ENCODE data around the gene SH3TC2. TPM values are rescaled to one million over a fixed set of nuclear protein-coding genes. Genes with fewer than 3 reads are reported as not detected.

The SH3TC2 gene
- total RNA-seq, 2 donors from 2014 or later, result 0.27 to 0.75 TPM

DNA sequence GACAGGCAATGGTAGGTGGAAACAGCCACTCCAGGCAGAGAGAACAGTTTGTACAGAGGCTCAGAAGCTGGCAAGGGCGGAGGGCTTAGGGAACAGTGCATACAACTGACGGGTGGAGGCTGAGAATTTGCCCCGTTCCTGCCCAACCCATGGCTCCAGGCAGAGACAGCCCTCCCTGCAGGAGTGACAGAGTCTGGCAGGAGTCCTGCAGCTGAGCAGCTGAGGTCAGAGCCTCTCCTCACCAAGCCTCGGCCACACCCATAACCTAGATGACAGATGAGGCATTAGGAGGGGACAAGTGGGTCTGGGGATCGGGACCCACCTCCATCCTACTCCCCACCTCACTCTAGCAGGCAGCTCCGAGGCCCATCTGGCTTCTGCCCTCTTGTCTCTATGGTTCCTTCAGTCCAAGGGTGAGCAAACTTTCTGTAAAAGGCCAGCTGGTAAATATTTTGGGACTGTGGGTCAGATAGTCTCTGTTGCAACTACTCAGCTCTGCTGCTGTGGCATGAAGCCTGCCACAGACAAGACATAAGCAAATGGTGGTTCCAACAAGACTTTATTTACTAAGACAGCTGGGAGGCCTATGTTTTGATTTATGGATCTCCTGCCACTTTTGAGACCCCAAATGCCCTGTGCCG lies 83.7 kb downstream of the SH3TC2 start:
- no peak overlapping the region for H3K4me3 Mint-ChIP-seq
- H3K9ac ChIP-seq (ENCODE audit: extremely low read depth, low read length, poor library complexity, severe bottlenecking), result no peak overlapping the region
- no peak overlapping the region for H3K4me3 ChIP-seq (ENCODE audit: low read length)
- no peaks in the 10 kb centered on the region for H3K27me3 ChIP-seq (ENCODE audit: control insufficient read depth, insufficient read depth, low read length, poor library complexity, severe bottlenecking)
- peaks cover 7% of the 10 kb centered on the region for H3K4me1 Mint-ChIP-seq
- no peak for DNase-seq
- no peak overlapping the region for H3K27ac Mint-ChIP-seq
- H3K27me3 Mint-ChIP-seq (ENCODE audit: insufficient read depth), result peaks cover 18% of the 10 kb centered on the region
- no peaks in the 10 kb centered on the region for H3K9me3 Mint-ChIP-seq
- WGBS, 2 experiments (ENCODE audit: insufficient coverage in 1 of 2, insufficient read length in 1 of 2), result 90 to 94% methylated on average over 3 to 6 of the region's 7 CpGs
- no peaks in the 10 kb centered on the region for H3K9me3 ChIP-seq (ENCODE audit: control insufficient read depth, low read length)
- no peak overlapping the region for H3K27ac ChIP-seq (ENCODE audit: low read depth, low read length)
- no peaks in the 10 kb centered on the region for H3K36me3 Mint-ChIP-seq (ENCODE audit: low read depth)
- no peaks in the 10 kb centered on the region for H3K4me1 ChIP-seq (ENCODE audit: control insufficient read depth, insufficient read depth, low read length)
- H3K36me3 ChIP-seq (ENCODE audit: control insufficient read depth, insufficient read depth, low read length), result no peaks in the 10 kb centered on the region
- TF ChIP-seq, protein P1, sequence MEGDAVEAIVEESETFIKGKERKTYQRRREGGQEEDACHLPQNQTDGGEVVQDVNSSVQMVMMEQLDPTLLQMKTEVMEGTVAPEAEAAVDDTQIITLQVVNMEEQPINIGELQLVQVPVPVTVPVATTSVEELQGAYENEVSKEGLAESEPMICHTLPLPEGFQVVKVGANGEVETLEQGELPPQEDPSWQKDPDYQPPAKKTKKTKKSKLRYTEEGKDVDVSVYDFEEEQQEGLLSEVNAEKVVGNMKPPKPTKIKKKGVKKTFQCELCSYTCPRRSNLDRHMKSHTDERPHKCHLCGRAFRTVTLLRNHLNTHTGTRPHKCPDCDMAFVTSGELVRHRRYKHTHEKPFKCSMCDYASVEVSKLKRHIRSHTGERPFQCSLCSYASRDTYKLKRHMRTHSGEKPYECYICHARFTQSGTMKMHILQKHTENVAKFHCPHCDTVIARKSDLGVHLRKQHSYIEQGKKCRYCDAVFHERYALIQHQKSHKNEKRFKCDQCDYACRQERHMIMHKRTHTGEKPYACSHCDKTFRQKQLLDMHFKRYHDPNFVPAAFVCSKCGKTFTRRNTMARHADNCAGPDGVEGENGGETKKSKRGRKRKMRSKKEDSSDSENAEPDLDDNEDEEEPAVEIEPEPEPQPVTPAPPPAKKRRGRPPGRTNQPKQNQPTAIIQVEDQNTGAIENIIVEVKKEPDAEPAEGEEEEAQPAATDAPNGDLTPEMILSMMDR (conservative IDR thresholded peaks at IDR 0.05), result no peak

DNA sequence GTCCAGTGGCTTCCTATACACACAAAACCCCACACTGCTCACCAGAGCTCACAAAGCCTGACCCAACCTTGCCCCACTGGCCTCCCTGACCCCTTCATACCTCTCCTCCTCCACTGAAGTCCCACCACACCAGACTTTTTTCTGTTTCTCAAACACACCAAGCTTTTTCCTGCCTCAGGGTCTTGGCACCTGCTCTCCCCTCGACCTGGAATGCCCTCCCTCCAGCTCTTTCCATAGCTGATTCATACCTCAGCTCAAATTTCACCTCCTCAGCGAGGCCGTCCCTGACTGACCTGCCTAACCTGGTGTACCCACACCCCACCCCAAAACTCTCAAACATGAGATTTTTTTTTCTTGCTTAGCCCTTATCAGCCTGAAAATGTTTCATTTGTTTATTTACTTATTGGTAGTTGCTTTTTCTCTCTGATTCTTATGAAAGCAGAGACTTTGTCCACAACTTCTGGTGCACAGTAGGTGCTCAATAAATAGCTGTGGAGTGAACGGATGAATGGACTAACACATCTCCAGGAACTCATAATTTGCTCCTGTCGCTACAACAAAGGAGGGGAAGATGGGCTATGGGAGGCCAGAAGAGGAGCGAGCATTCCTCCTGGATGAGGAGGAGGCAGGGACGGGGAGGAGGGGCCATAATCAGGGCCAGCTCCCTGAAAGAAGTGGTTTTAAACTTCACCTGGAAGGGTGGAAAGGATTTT lies 84.3 kb downstream of the SH3TC2 start:
- Histone ChIP-seq H3K4me3 (ENCODE audit: low read length) (no peak overlapping the region), H3K4me1 (ENCODE audit: control insufficient read depth, insufficient read depth, low read length) (no peaks in the 10 kb centered on the region), H3K27ac (ENCODE audit: low read depth, low read length) (no peak overlapping the region), H3K9me3 (ENCODE audit: control insufficient read depth, low read length) (no peaks in the 10 kb centered on the region), H3K27me3 (ENCODE audit: control insufficient read depth, insufficient read depth, low read length, poor library complexity, severe bottlenecking) (peaks cover 5% of the 10 kb centered on the region), H3K36me3 (ENCODE audit: control insufficient read depth, insufficient read depth, low read length) (no peaks in the 10 kb centered on the region), H3K9ac (ENCODE audit: extremely low read depth, low read length, poor library complexity, severe bottlenecking) (no peak overlapping the region)
- Mint-ChIP-seq H3K36me3 (ENCODE audit: low read depth) (no peaks in the 10 kb centered on the region), H3K4me3 (no peak overlapping the region), H3K27ac (no peak overlapping the region), H3K4me1 (peaks cover 7% of the 10 kb centered on the region), H3K9me3 (no peaks in the 10 kb centered on the region), H3K27me3 (ENCODE audit: insufficient read depth) (peaks cover 22% of the 10 kb centered on the region)
- WGBS, 2 experiments (ENCODE audit: insufficient coverage in 1 of 2, insufficient read length in 1 of 2), result 81 to 89% methylated on average over 3 to 7 of the region's 7 CpGs
- DNase-seq, result no peak
- TF ChIP-seq, protein P1 (conservative IDR thresholded peaks at IDR 0.05), result no peak

DNA sequence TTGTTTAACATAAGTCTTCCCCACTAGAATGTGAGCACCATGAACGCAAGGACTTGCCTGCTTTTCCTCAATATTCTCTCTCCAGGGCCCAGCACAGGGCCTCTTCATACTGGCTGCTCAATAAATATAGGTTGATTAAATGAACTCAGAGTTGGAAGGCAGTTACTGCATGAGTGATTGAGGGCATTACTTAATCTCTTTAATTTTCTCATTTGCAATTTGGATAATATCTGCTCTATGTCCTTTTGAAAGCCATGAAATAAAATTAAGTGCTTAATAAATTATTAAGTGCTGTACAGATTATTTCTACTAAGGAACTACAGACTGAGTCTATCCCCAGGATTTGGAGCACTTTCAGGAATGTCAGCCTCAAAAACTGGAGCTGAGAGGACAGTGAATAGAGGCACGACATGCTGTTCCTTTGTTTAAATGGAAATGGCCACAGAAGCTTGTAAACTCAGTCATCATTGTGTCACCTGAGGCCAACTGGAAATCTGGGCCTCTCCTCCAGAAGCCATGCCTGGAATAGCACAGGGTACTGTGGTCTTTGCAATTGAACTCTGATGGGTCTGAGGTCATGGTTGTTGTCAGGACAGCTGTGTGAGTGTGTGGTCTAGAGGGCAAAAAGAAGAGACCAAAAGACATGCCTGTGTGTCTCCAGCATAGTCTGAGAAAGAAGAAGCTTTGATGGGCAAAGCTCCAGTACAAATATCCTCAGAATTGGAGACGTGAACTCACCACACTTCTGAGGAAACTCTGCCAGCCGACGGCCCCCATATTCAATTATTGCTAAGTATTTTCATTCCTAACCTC lies 86.1 kb downstream of the SH3TC2 start:
- 38 to 88% methylated on average over 1 to 5 of the region's 5 CpGs for WGBS, 2 experiments (ENCODE audit: insufficient coverage in 1 of 2, insufficient read length in 1 of 2)
- Histone ChIP-seq H3K4me3 (ENCODE audit: low read length) (no peak overlapping the region), H3K4me1 (ENCODE audit: control insufficient read depth, insufficient read depth, low read length) (no peaks in the 10 kb centered on the region), H3K9ac (ENCODE audit: extremely low read depth, low read length, poor library complexity, severe bottlenecking) (no peak overlapping the region), H3K36me3 (ENCODE audit: control insufficient read depth, insufficient read depth, low read length) (no peaks in the 10 kb centered on the region), H3K27ac (ENCODE audit: low read depth, low read length) (peak overlapping the region; percentile 19), H3K9me3 (ENCODE audit: control insufficient read depth, low read length) (no peaks in the 10 kb centered on the region), H3K27me3 (ENCODE audit: control insufficient read depth, insufficient read depth, low read length, poor library complexity, severe bottlenecking) (peaks cover 14% of the 10 kb centered on the region)
- Mint-ChIP-seq H3K4me1 (peaks cover 7% of the 10 kb centered on the region), H3K27me3 (ENCODE audit: insufficient read depth) (peaks cover 33% of the 10 kb centered on the region), H3K36me3 (ENCODE audit: low read depth) (no peaks in the 10 kb centered on the region), H3K9me3 (no peaks in the 10 kb centered on the region), H3K27ac (no peak overlapping the region), H3K4me3 (no peak overlapping the region)
- no peak for DNase-seq
- TF ChIP-seq, protein P1 (conservative IDR thresholded peaks at IDR 0.05), result no peak

Measured in endodermal cell (in vitro differentiated cells).